ENCODE results near the gene CCDC28B. TPM values are rescaled to one million over a fixed set of nuclear protein-coding genes. Genes with fewer than 3 reads are reported as not detected.

The CCDC28B gene
- total RNA-seq, 5 donors from 2014 or later (not counting 1 experiment from before 2014, with no cell fraction given): 6.5 to 9.0 (median 6.8) TPM

DNA sequence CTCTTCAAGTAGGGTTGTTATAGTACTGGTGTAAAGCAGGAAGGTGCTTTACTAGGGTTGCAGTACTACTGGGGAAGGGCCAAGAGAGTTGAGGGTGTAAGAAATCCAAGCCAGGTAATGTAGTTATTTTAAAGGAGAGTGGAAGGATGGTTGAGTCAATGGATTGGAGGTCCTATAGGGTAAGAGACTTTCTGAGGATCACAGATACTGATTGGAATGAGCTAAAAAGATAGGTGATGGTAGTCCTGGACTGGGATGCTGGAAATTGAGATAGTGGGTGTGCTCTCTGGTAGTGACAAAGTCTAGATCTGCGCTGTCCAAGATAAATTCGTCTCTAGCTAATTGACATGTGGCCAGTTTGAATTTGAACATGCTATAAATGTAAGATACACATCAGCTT lies 13.9 kb upstream of the CCDC28B start:
- Mint-ChIP-seq H3K4me3 (no peak overlapping the region), H3K27me3 (no peaks in the 10 kb centered on the region), H3K4me1 (peaks cover 32 to 37% (median 35%) of the 10 kb centered on the region in 3 donors), H3K27ac (no peak overlapping the region), H3K9me3 (no peaks in the 10 kb centered on the region), H3K36me3 (peaks cover 64% of the 10 kb centered on the region)
- Histone ChIP-seq H3K27me3 (replicated peaks in 1 of 2; ENCODE audit: control insufficient read depth in 2 of 2, extremely low read depth in 1 of 2, insufficient read depth in 2 of 2, low read length in 1 of 2) (no peaks in the 10 kb centered on the region), H3K27ac (ENCODE audit: low read length) (no peak overlapping the region), H3K4me3 (ENCODE audit: control insufficient read depth in 1 of 2, extremely low read depth in 1 of 2, low read length in 1 of 2) (no peak overlapping the region), H3K9me3 (no peaks in the 10 kb centered on the region), H3K36me3 (ENCODE audit: control insufficient read depth in 2 of 2, extremely low read depth in 1 of 2, insufficient read depth in 1 of 2, low read length in 1 of 2) (peaks cover 25 to 76% of the 10 kb centered on the region in 2 donors), H3K4me1 (ENCODE audit: control insufficient read depth in 1 of 2, extremely low read depth in 1 of 2, insufficient read depth in 2 of 2, low read length in 2 of 2) (peaks cover 2 to 17% of the 10 kb centered on the region in 2 experiments)
- ATAC-seq (replicated peaks in 1 of 4) (no peak), DNase-seq (no peak)
- WGBS (ENCODE audit: insufficient coverage): no CpG with 5 or more reads among the region's 2 CpGs
- POLR2A ChIA-PET: interaction anchor here in 1 of 2 donors (0.7 kb wide), 1 partner anchor 125 kb away, joined by 4 read pairs; no protein-coding TSS in a partner anchor
- CTCF ChIA-PET: interaction anchor here in 1 of 2 donors (0.6 kb wide), 1 partner anchor 119 kb away, joined by 3 read pairs; no protein-coding TSS in a partner anchor

DNA sequence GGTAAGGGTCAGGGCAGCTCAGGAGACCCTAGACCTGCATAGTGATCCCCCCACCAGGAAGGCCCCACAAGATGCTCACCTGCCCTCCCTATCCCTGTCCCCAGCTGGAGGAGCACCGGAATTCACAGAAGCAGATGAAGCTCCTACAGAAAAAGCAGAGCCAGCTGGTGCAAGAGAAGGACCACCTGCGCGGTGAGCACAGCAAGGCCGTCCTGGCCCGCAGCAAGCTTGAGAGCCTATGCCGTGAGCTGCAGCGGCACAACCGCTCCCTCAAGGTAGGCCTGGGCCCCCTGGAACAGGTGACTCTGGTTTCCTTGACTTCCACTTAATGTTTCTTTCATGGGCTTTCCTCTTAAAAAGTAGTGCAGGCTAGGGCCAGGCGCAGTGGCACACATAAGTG lies 12.5 kb upstream of the CCDC28B start:
- WGBS (ENCODE audit: insufficient coverage): 100% methylated on average over 8 of the region's 9 CpGs
- Mint-ChIP-seq H3K4me1 (peaks cover 23 to 25% (median 24%) of the 10 kb centered on the region in 3 donors), H3K9me3 (no peaks in the 10 kb centered on the region), H3K27ac (no peak overlapping the region), H3K36me3 (peaks cover 68% of the 10 kb centered on the region), H3K4me3 (no peak overlapping the region), H3K27me3 (no peaks in the 10 kb centered on the region)
- POLR2A ChIA-PET: interaction anchor here in 1 of 2 donors (0.6 kb wide), 1 partner anchor 34 kb away, joined by 3 read pairs; no protein-coding TSS in a partner anchor
- Histone ChIP-seq H3K27ac (ENCODE audit: low read length) (no peak overlapping the region), H3K27me3 (replicated peaks in 1 of 2; ENCODE audit: control insufficient read depth in 2 of 2, extremely low read depth in 1 of 2, insufficient read depth in 2 of 2, low read length in 1 of 2) (no peaks in the 10 kb centered on the region), H3K4me1 (ENCODE audit: control insufficient read depth in 1 of 2, extremely low read depth in 1 of 2, insufficient read depth in 2 of 2, low read length in 2 of 2) (peaks cover 0 to 6% of the 10 kb centered on the region in 2 experiments), H3K9me3 (no peaks in the 10 kb centered on the region), H3K4me3 (ENCODE audit: control insufficient read depth in 1 of 2, extremely low read depth in 1 of 2, low read length in 1 of 2) (no peak overlapping the region), H3K36me3 (ENCODE audit: control insufficient read depth in 2 of 2, extremely low read depth in 1 of 2, insufficient read depth in 1 of 2, low read length in 1 of 2) (peaks cover 33 to 85% of the 10 kb centered on the region in 2 donors)
- ATAC-seq (replicated peaks in 1 of 4) (no peak), DNase-seq (no peak)
- CTCF ChIA-PET: no interaction called here

- Mint-ChIP-seq H3K4me3 (no peak overlapping the region), H3K27me3 (no peaks in the 10 kb centered on the region), H3K9me3 (no peaks in the 10 kb centered on the region), H3K36me3 (peaks cover 69% of the 10 kb centered on the region), H3K4me1 (peaks cover 36 to 39% (median 37%) of the 10 kb centered on the region in 3 donors), H3K27ac (no peak overlapping the region)
- ChIA-PET POLR2A (no interaction called here), CTCF (interaction anchor here in 1 of 2 donors (0.5 kb wide), 1 partner anchor 1267 kb away, joined by 3 read pairs; no protein-coding TSS in a partner anchor)
- H3K27me3 ChIP-seq (replicated peaks in 1 of 2; ENCODE audit: control insufficient read depth in 2 of 2, extremely low read depth in 1 of 2, insufficient read depth in 2 of 2, low read length in 1 of 2): no peaks in the 10 kb centered on the region
- no peak overlapping the region for H3K27ac ChIP-seq (ENCODE audit: low read length)
- DNase-seq (no peak), ATAC-seq (replicated peaks in 1 of 4) (no peak)
- WGBS (ENCODE audit: insufficient coverage): 100% methylated on average over 5 of the region's 8 CpGs
- no peak overlapping the region for H3K4me3 ChIP-seq (ENCODE audit: control insufficient read depth in 1 of 2, extremely low read depth in 1 of 2, low read length in 1 of 2)
- peaks cover 13 to 29% of the 10 kb centered on the region in 2 experiments for H3K4me1 ChIP-seq (ENCODE audit: control insufficient read depth in 1 of 2, extremely low read depth in 1 of 2, insufficient read depth in 2 of 2, low read length in 2 of 2)
- no peaks in the 10 kb centered on the region for H3K9me3 ChIP-seq
- H3K36me3 ChIP-seq (ENCODE audit: control insufficient read depth in 2 of 2, extremely low read depth in 1 of 2, insufficient read depth in 1 of 2, low read length in 1 of 2): peaks cover 37 to 85% of the 10 kb centered on the region in 2 donors
These were observed 8.0 kb upstream of the CCDC28B start for GRCh38 chr1:32192220-32192948.

GRCh38 chr1:32194984-32195383 lies 5.4 kb upstream of the CCDC28B start:
- Mint-ChIP-seq H3K4me3 (no peak overlapping the region), H3K36me3 (peaks cover 51% of the 10 kb centered on the region), H3K4me1 (peaks cover 43 to 53% (median 50%) of the 10 kb centered on the region in 3 donors), H3K27me3 (no peaks in the 10 kb centered on the region), H3K9me3 (no peaks in the 10 kb centered on the region), H3K27ac (no peak overlapping the region)
- 93% methylated on average over 4 of the region's 6 CpGs for WGBS (ENCODE audit: insufficient coverage)
- no peak overlapping the region for H3K4me3 ChIP-seq (ENCODE audit: control insufficient read depth in 1 of 2, extremely low read depth in 1 of 2, low read length in 1 of 2)
- peaks cover 29 to 61% of the 10 kb centered on the region in 2 donors for H3K36me3 ChIP-seq (ENCODE audit: control insufficient read depth in 2 of 2, extremely low read depth in 1 of 2, insufficient read depth in 1 of 2, low read length in 1 of 2)
- ATAC-seq (replicated peaks in 1 of 4) (no peak), DNase-seq (no peak)
- no peak overlapping the region for H3K27ac ChIP-seq (ENCODE audit: low read length)
- ChIA-PET POLR2A (no interaction called here), CTCF (interaction anchor here (0.5 to 0.6 kb wide), 2 partner anchors 45 to 63 kb away, joined by 3 to 10 read pairs; no protein-coding TSS in a partner anchor)
- no peaks in the 10 kb centered on the region for H3K9me3 ChIP-seq
- H3K27me3 ChIP-seq (replicated peaks in 1 of 2; ENCODE audit: control insufficient read depth in 2 of 2, extremely low read depth in 1 of 2, insufficient read depth in 2 of 2, low read length in 1 of 2): no peaks in the 10 kb centered on the region
- H3K4me1 ChIP-seq (ENCODE audit: control insufficient read depth in 1 of 2, extremely low read depth in 1 of 2, insufficient read depth in 2 of 2, low read length in 2 of 2): peaks cover 19 to 41% of the 10 kb centered on the region in 2 experiments

DNA sequence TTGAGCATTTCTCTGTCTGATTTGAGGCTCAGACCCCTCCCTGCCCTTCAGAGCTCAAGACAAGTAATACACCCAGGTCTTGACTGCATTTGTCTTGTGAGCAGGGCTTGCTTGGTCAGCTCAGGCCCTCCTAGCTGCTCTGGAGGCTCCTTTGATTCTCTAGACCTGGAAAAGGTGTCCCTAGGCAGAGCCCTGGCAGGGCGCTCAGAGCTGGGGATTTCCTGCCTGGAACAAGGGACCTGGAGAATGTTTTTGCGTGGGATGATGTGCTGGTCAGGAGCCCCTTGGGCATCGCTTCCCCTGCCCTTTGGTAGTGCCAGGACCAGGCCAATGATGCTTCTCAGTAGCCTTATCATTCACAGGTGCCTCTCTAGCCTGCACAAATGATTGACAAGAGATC lies 4.9 kb upstream of the CCDC28B start:
- Mint-ChIP-seq H3K27ac (no peak overlapping the region), H3K9me3 (no peaks in the 10 kb centered on the region), H3K27me3 (no peaks in the 10 kb centered on the region), H3K36me3 (peaks cover 47% of the 10 kb centered on the region), H3K4me3 (peak overlapping the region in 1 of 3 donors; percentile 64), H3K4me1 (peaks cover 49 to 58% (median 55%) of the 10 kb centered on the region in 3 donors)
- no peak overlapping the region for H3K27ac ChIP-seq (ENCODE audit: low read length)
- H3K36me3 ChIP-seq (ENCODE audit: control insufficient read depth in 2 of 2, extremely low read depth in 1 of 2, insufficient read depth in 1 of 2, low read length in 1 of 2): peaks cover 26 to 55% of the 10 kb centered on the region in 2 donors
- POLR2A ChIA-PET: interaction anchor here (0.7 to 1.2 kb wide), 3 partner anchors 10 to 87 kb away, joined by 3 to 14 read pairs (median 3); partner anchors contain the start of genes IQCC (in 1 of the 2) and KPNA6 (in 1 of the 2)
- ATAC-seq (replicated peaks in 1 of 4) (no peak), DNase-seq (no peak)
- no CpG with 5 or more reads among the region's 3 CpGs for WGBS (ENCODE audit: insufficient coverage)
- H3K9me3 ChIP-seq: no peaks in the 10 kb centered on the region
- peaks cover 21 to 46% of the 10 kb centered on the region in 2 experiments for H3K4me1 ChIP-seq (ENCODE audit: control insufficient read depth in 1 of 2, extremely low read depth in 1 of 2, insufficient read depth in 2 of 2, low read length in 2 of 2)
- no peaks in the 10 kb centered on the region for H3K27me3 ChIP-seq (replicated peaks in 1 of 2; ENCODE audit: control insufficient read depth in 2 of 2, extremely low read depth in 1 of 2, insufficient read depth in 2 of 2, low read length in 1 of 2)
- H3K4me3 ChIP-seq (ENCODE audit: control insufficient read depth in 1 of 2, extremely low read depth in 1 of 2, low read length in 1 of 2): no peak overlapping the region
- CTCF ChIA-PET: interaction anchor here in 1 of 2 donors (0.7 kb wide), 1 partner anchor 123 kb away, joined by 3 read pairs; the partner anchor contains the start of gene TMEM39B

- no peak overlapping the region for H3K4me3 ChIP-seq (ENCODE audit: control insufficient read depth in 1 of 2, extremely low read depth in 1 of 2, low read length in 1 of 2)
- Mint-ChIP-seq H3K27ac (peak overlapping the region; percentile 76 to 82), H3K9me3 (no peaks in the 10 kb centered on the region), H3K27me3 (no peaks in the 10 kb centered on the region), H3K4me1 (peaks cover 50 to 58% (median 55%) of the 10 kb centered on the region in 3 donors), H3K36me3 (peaks cover 45% of the 10 kb centered on the region), H3K4me3 (peak overlapping the region in 1 of 3 donors; percentile 64)
- no peaks in the 10 kb centered on the region for H3K27me3 ChIP-seq (replicated peaks in 1 of 2; ENCODE audit: control insufficient read depth in 2 of 2, extremely low read depth in 1 of 2, insufficient read depth in 2 of 2, low read length in 1 of 2)
- ChIA-PET POLR2A (interaction anchor here (0.6 to 1.2 kb wide), 4 partner anchors 10 to 88 kb away, joined by 3 to 14 read pairs (median 4); partner anchors contain the start of genes IQCC (in 1 of the 2) and KPNA6 (in 1 of the 2)), CTCF (interaction anchor here in 1 of 2 donors (0.6 to 0.7 kb wide), 2 partner anchors 123 to 226 kb away, joined by 3 read pairs; partner anchors contain the start of gene TMEM39B)
- ATAC-seq (replicated peaks in 1 of 4) (peak in 1 of 4 experiments; percentile 16), DNase-seq (peak in 1 of 35 experiments; percentile 50)
- H3K27ac ChIP-seq (ENCODE audit: low read length): no peak overlapping the region
- H3K9me3 ChIP-seq: no peaks in the 10 kb centered on the region
- peaks cover 21 to 53% of the 10 kb centered on the region in 2 experiments for H3K4me1 ChIP-seq (ENCODE audit: control insufficient read depth in 1 of 2, extremely low read depth in 1 of 2, insufficient read depth in 2 of 2, low read length in 2 of 2)
- peaks cover 23 to 50% of the 10 kb centered on the region in 2 donors for H3K36me3 ChIP-seq (ENCODE audit: control insufficient read depth in 2 of 2, extremely low read depth in 1 of 2, insufficient read depth in 1 of 2, low read length in 1 of 2)
These were observed 4.2 kb upstream of the CCDC28B start for GRCh38 chr1:32195972-32196823.
